NCI-H128 (cell line): ENCODE results near the gene P4HA2.

Source experiments
- DNase-seq: peaks from one replicate; lab custom pipeline; 2025; ENCODE audit not compliant: unreplicated experiment; lab: John Stamatoyannopoulos, UW

Gene P4HA2

DNA sequence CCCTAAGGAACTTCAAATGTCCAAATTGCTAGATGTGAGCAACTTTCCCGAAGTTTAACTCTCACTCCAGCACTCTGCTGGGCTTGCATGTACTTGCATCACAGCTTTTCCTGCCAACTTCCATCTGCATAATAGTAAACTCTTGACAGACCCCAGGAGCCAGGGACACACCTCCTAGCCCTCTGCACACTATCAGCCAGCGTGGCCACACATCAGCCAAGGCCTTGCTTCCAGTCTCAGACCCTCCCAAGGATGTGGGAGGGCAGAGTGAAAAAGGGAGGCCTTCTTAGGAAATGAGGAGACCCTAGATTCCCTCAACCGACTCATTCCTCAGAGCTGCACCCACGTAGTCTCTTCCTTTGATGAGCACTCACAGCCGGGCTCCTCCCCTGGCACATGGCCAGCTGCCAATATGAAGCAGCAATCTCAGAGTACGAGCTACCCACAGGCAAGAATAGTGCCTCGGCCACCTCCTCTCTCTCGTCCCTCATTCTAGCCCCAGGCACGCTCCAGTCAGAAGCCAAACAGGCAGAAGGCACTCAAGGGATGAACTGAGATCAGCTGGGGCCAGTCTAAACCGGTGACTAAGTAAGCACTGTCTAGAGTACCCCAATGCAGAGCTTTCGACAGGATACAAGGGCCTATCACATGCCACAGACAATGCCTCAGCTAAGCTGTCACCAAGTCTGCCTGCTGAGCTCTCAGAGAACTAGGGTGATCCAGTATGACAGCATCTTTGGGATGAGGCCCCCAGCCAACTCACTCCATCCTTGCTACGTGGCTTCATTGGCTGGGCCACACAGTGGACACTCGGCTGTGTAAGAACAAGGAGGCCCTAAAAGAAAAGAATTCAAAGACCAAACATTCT lies 2.3 kb downstream of the P4HA2 start:
- DNase-seq: peak; percentile 10

DNA sequence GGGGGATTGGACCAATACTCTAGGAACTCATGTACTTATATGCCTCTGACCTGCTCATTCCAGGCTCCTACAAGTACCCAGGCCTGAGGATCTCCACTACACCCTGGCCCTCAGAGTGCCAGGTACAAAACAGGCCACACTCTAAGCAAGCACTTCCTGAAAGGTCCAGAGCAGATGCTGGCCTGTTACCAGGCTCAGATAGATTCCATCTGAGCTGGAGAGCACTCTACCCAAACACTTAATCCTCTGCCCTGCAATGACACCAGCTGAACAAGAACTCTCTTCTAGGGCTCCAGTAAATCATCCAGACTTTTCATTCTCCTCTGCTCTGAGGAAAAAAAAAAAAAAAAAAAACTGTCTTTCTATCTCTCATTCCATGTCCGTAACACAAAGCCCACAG lies 2.9 kb downstream of the P4HA2 start:
- no peak for DNase-seq

DNA sequence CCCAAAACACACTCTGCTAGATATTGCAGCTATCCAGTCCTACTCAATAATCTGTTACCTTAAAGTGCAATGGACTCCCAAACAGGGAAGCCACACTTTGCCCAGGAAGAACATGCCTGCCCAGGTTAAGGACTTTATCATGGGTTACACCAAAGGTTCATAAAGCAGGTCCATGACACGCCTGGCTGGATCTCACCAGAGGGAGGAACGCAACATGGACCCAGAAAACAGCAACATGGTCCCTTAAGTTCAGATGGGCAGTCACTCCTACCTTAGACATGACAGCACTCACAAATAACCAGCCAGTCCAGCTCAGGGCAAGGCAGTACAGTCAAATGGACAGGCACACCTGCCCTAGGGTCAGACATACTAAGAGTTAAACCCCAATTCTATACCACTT lies 3.8 kb downstream of the P4HA2 start:
- DNase-seq: no peak

DNA sequence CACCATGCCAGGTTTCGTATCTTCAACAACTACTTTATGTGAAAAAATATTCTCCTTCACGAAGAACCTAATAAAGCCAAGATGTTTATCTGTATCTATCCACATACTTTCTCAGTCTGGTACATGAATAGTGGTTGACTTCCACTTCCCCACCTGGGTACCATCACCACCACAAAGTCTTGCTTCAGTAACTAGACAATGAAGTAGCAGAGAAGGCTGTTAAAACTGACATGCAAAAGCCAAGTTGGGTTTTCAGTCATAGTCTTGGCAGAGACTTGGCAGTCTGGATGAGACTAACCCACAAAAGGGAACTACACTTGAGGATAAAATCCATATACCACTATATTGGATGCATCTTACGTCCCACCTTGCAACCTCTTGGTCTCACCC lies 5.0 kb downstream of the P4HA2 start:
- no peak for DNase-seq

DNA sequence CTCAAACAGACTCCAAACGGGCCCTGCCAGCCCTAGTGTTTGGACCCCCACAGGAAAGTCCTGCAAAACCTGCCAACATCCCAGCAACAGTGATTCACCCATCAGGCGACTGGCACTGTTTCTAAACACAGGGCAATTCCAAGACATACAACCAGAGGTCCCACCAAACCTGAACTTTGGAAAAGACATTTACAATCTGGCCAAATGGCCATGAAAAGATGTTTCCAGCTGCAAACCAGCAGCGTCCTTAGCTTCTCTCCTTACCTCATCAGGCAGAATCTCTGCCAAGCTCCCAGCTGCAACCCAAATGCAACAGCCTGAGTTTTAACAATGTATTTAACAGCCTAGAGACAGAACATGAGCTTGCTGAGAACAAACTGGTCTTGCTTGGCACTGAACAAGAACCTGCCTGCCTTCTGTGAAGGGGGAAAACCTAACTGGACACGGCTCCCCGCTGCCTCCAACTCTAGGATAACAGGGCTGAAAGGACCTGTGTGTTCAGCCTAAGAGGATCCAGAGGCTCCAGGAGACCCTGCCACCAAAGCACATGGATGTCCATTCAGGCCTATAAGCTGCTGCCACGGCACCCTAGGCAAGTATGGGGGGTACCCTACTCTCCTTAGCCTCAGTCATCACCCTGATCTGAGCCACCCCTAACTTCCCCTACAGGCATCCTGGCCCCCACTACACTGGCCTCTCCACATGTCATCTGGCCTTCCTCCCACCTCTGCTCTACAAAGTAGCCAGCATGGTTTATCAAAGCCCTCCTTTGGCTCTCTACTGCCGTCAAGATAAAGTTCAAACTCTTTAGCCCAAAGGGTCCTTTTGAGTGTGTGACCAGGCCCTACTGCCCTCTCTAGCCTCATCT lies 5.6 kb downstream of the P4HA2 start:
- DNase-seq: no peak

DNA sequence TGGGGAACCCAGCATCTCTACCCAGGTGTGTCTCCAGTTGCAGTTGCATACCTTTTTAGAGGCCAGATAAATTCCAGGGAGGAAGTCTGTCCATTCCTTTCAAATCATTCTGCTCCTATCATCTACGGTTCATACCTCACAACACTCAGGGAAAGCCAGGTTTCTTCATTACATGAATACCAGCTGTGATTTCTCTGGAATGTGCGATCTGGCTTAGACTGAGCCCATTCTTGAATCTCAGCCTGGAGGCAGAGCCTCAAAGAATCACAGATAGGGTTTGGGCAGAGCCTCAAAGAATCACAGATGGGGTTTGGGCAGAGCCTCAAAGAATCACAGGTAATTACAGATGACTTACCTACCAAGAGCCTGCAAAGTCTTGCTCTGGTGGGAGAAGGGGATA lies 7.2 kb downstream of the P4HA2 start:
- DNase-seq: no peak

DNA sequence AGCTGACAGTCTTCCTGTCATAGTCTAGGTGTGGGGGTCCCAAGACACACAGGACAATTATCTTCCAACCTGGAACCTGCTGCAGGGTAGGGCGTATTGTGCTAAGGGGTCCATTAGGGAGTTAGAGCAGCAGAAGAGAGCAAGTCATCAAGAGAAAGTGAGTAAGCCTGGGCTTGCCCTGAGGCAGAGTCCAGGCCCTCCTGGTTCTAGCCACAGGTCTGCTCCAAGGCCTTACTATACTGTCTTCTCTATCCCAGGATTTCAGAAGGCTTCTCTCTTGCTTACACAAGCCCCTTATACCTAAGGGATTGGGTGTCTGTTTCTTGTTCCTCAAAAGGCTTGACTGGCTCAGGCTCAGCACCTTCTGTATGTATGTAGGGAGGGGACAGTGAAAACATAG lies 7.7 kb downstream of the P4HA2 start:
- DNase-seq: no peak

DNA sequence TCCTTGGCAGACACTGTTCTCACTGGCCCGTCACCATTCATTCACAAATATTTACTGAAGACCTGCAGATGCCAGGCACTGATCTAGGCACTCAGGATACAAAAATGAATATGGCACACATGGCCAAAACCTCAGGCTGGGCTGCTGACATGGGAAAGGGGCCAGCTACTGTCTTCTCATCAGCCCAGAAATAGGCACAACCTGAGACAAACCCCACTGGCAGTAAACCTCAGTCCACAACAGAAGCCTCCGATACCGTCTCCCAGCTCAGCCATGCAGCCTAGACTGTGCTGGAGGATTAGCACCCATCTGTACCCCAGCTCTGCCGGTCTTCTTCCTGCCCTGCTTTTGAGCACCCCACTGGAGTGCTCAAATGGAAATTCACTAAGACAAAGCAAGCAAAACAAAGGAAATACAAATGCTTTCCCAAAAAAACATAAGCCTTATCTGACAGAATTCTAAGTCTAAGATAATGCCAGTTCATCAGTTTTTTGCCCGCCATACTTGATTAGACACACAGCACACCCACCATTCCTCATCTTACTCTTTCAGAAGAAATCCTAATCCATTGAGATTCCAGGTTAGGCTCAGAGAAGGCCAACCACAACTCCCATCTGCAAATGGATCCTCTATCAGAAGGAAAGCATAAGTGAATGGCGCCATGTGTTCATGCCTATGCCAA lies 8.2 kb downstream of the P4HA2 start:
- DNase-seq: no peak

DNA sequence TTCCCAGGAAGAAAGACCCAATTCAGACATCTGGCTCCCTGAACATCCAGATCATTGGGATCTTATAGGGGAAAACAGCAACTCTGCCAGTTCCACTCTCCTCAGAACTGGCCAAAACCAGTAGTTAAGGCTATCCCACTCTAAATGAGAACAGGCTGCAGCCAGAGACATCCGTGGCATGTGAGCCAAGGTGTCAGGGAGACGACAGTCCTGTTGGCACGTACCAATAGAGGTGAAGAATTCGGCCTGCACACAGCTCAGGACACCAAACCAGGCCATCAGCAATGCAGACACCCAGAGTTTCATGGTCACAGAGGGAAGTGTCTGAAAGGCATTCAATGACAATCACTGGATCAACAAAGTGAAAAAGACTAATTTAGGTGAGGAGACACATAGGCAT lies 9.3 kb downstream of the P4HA2 start:
- no peak for DNase-seq

DNA sequence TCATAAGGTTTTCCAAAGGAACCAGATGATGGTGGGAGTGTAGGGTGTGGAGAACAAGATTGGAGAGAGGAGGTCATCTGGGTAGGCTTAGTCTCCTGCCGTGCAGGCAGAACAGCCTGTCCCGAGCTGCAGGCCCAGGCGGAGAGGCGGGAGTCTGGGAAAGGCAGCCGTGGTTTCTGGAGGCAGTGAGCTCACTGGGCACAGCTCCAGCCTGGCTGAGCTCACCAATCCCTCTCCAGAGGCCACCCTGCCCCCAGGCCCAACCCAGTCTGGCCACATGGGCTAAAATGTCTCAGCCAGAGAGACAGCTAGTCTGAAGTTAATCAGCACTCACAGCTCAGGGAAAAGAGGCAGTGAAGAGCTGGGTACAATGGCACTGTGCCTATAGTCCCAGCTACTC lies 12.3 kb downstream of the P4HA2 start:
- no peak for DNase-seq

DNA sequence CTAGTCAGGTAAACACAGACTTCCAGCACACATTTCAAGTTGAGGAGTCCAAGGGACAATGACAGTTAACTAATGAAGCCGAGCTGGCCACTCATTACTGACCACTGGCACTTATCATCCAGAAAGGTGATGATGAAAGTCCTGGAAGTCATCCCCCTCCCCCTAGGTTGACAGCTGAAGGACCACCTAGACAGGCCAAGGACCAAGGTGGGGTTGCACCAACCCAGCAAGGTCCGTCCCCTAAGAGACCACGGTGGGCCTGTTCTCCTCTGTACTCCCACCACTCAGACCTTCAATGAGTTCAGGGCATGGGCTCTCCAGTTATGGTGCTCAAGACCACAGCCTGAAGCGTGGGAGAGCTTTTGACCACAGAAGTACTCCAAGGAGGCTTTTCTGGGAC lies 13.2 kb downstream of the P4HA2 start:
- no peak for DNase-seq

DNA sequence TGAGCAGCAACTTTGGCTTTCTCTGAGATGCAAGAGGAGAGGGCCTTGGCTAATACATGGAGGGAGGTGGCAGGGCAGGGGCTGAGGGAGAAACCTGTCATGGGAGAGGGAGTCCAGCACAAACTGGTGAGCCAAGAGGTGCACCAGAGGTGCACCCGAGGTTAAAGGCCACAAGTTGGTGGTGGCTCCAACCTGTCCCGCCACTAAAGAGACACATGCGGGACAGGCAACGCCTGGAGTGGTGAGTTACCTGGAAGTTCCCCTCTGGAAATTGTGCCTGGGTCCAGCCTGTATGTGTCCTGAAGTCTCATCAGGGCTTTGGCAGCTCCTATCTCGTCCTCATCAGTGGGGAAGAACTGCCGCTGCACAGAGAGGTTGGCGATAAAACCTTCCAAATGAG lies 14.0 kb downstream of the P4HA2 start:
- no peak for DNase-seq

DNA sequence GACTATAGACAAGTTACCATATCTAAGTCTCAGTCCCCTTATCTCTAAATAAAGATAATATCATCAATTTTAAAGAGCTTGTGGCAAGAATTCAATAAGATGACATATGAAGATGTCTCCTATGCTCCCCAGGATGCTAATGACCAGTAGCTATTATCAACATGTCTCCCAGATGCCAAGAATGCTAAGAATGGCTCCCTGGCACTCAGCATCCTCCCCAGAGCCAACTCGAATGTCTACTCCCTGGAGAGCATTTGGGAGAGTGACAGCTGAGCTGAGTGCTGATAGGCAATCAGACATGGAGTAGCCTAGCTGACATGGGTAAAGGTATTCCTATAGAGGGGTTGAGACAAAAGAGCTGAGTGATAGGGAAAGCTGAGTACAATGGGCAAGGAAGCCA lies 15.9 kb downstream of the P4HA2 start:
- no peak for DNase-seq

DNA sequence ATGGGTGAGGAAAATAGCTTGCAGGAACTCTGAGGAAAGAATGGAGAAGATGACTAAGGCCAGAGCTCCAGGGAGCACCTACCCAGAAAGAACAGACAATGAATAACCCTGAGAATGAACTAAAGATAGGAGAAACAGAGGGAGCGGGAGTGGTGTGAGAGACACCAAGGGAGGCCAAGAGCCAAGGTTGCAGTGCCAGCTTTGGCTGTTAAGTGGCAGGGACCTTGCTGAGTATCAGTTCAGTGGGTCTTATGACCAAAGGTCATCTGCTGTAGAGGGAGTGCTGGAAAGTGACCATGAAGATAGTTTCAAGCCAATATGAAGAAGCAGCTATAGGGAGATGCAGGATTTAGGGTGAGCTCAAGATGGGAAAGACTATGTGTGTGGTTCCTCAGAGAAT lies 16.7 kb downstream of the P4HA2 start:
- no peak for DNase-seq

DNA sequence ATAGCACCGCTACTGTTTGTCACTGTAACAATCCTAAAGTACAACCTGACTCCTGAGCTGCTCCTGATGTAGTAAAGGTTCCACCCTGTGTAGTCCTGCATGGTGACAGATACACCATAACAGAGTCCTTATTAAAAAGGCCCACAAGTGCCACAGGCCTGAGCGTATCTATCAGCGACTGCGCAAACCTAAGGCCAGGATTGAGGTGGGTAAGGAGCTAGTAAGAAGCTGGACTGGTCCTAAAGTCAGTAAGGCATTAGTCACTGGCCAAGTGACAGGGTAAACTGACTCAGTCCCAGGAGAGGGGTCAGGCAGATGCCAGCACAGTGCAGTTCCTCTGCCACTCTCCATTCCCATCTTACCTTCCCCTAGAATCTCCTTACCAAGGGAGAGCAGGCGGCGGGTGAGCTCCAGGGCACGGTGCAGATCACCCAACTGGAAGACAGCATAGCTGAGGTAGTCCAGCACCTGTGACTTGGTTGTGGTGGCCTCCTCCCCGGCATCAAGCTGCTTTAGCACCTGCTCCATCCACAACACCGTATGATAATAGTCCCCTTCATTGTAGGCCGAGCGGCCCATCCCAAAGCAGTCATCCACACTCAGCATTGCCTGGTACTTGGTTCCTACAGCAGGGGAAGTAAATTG lies 17.6 kb downstream of the P4HA2 start:
- no peak for DNase-seq

DNA sequence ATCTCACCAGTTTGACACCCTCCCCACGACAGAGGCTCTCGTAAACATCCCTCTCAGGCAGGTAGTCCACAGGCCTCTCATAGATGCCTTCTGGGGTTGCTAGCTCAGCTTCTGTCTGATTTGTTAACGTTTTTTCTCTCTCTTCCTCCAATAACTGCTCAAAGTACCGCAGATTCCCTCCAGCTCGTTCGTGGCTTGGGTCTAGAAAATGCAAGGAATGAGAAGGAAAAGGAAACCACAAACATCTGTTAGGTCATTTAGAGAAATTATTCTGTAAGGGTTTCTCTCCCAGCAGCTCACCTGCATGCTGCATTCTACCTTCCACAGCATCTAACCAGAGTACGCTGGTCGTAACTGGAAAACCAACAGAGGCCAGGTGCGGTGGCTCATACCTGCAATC lies 18.5 kb downstream of the P4HA2 start:
- DNase-seq: no peak

DNA sequence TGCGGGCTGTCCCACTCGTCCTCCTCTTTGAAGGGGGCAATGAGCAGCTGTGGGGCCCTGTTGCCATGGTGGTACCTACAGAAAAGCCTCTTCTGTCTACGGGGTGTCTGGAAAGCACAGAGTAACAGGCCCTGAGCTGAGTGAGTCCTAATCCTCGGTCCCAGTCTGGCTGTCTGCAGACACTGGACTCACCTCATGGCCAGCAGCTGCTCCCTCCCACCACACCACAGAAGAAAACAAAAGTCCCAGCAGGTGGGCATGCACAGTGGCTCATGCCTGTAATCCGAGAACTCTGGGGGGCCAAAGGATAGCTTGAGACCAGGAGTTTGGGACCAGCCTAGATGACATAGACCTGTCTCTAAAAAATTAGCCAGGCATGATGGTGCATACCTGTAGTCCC lies 19.9 kb downstream of the P4HA2 start:
- no peak for DNase-seq

DNA sequence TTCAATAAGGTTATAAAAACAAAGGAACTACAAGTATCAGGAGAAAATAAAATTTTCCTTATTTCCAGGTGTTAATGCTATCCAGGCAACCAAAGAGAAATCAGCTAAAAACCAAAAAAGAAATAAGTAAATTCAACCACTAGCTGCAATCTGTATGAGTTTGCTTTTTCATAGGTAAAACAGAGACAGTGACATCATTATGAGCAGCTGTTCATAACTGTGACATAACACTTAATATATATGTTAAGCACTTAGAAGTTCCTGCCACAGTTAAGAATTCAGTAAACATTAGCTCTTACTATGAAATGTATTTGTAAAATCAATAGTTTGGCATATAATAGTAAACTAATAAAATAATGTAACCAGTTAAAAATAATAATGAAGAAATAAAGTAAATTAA lies 20.9 kb downstream of the P4HA2 start:
- DNase-seq: no peak

DNA sequence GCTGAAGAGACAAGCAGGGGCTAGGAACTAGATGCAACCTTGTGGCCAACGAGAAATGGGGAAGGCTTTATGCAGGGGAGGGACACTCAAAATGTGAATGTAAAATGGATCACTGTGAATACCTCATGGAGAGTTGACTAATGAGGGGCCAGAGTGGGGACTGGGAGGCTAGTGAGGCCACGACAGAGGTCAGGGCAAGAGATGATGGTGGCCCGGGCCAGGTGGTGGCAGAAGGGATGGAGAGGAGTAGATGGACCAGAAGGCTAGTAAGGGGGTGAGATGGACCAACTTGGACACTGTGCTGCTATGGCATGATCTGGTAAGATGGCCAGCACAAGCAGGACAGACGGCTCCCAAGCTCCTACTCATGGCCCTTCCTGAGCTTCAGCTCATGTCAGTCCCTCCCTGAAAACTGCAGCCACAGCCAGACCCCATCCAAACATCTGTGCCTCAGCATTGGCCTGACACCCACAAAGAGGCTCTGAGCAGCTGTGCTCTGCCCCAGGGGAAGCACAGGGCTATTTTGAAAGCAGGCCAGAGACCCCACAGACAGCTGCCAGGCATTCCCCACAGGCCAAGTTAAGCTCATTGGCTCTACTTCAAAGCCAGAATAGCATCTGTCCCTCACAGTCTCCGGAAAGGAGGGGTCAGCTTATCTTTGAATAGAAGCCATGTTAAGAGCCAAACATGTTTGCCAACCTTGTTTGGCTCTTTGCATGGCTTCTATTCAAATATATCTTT lies 22.1 kb downstream of the P4HA2 start:
- DNase-seq: no peak

DNA sequence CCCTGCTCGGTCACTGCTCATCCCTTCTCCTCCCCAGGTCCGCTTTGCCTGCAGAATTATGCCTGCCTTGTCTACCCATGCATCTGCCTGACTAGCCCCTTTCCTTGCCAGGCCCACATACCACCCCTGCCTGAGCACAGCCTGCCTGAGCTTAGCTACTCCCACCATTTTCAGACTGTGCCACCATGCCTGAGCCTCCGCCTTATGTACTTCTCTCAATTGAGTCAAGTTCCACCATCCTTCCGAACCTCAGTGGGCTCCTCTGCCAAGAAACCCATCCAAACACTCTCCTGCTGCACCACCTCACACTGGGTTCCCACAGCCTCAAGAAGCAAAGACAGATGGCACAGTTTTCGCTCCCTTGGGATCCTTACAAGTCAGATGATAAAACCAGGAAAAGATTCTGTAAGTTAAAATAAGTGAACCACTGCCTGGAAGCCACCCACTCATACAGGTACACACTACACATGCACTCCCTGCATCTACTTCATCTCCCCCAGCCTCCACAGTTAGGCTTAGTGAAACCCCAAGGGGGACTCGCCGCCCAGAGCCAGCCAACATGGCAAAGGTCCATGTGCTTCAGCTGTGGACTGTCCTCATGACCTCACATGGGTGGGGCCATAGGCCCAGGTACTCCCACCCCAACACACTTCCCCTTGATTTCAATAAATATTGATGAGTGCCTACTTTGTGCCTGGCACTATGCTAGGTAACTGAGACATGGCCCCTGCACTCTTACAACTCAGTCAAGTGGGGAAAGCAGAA lies 23.1 kb downstream of the P4HA2 start:
- no peak for DNase-seq
